ENCODE data around the gene SEPTIN10.
"Not testable (repeated sequence)": the region's sequence is repeated elsewhere in the genome, so short reads cannot be mapped to it uniquely, and the experiment has no call there.

SEPTIN10 gene

DNA sequence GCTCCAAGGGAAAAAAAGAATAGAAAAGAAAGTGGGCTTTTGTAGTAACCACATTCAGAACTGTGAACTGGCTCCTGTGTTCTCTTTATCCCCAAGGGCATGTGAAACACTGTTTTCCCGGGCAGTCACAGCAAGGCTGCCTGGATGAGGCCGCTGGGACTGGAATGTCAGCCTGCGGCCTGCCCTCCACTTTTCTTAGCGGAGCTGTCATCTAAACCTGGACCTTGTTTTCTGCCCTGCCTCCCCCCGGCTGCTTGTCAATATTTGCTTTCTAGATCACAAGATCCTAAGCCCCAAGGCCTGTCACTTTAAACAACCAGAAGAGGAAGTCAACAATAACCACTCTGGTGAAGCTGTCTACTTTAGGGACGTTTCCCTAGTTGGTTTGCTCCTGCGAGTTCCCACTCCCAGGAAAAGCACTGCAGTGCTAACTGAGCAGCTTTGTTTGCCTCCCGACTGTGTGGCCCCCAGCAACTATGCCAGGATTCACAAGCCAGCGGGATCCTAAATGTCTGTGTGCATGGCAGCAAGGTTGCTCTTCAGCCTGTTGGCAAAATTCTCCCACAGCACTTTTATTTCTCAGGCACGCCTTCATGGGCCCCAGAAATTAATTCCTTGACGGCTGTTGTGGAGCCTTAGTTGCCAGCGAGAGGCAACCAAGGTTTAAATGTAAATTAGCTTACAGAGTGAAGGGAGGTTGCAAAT is 31.0 kb upstream of the SEPTIN10 start:
- ChIA-PET CTCF (no interaction called here), POLR2A (ENCODE audit: low non-redundant PET) (no interaction called here)
- no peak for DNase-seq (ENCODE audit: low spot score)
- TF ChIP-seq CTCF (conservative IDR thresholded peaks at IDR 0.05; ENCODE audit: low read depth): no peak
- H3K27ac ChIP-seq: no peak overlapping the region

DNA sequence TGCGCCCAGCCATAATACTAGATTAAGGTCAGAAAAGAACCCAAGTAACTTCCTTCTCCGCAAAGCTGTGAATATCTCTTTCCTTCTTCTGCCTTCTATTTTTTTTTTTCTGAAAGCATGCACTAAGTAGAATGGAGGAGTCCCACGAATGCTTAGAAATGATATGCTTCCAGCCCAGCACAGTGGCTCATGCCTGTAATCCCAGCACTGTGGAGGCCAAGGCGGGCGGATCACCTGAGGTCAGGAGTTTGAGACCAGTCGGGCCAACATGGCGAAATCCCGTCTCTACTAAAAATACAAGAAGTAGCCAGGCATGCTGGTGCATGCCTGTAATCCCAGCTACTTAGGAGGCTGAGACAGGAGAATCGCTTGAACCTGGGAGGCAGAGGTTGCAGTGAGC is 26.2 kb upstream of the SEPTIN10 start:
- POLR2A ChIA-PET (ENCODE audit: low non-redundant PET); H3K27ac ChIP-seq; DNase-seq (ENCODE audit: low spot score): not testable (repeated sequence)
- CTCF ChIA-PET: interaction anchor here (1.1 kb wide), 1 partner anchor 34 kb away, joined by 3 read pairs; no protein-coding TSS in a partner anchor

DNA sequence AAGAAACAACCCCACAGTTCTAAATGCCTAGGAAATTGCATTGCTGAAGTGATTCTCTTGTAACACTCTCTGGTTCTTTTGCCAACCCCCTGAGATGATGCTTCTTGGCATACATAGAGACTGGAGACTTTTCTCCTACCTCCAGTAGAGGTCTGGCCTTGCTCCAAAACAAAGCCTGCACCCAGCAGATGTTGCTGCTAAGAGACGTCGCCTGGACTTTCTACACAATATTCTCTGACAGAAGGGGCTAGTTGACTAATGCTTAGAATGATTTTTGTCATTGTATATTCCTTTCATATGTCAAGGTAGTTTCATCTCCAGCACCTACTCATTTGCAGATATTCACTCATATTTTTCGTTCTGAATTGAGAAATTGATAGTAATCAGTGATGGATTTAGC is 25.0 kb upstream of the SEPTIN10 start:
- H3K27ac ChIP-seq: no peak overlapping the region
- POLR2A ChIA-PET (ENCODE audit: low non-redundant PET): no interaction called here
- CTCF ChIA-PET: no interaction called here
- TF ChIP-seq CTCF (conservative IDR thresholded peaks at IDR 0.05; ENCODE audit: low read depth): no peak
- DNase-seq (ENCODE audit: low spot score): no peak

DNA sequence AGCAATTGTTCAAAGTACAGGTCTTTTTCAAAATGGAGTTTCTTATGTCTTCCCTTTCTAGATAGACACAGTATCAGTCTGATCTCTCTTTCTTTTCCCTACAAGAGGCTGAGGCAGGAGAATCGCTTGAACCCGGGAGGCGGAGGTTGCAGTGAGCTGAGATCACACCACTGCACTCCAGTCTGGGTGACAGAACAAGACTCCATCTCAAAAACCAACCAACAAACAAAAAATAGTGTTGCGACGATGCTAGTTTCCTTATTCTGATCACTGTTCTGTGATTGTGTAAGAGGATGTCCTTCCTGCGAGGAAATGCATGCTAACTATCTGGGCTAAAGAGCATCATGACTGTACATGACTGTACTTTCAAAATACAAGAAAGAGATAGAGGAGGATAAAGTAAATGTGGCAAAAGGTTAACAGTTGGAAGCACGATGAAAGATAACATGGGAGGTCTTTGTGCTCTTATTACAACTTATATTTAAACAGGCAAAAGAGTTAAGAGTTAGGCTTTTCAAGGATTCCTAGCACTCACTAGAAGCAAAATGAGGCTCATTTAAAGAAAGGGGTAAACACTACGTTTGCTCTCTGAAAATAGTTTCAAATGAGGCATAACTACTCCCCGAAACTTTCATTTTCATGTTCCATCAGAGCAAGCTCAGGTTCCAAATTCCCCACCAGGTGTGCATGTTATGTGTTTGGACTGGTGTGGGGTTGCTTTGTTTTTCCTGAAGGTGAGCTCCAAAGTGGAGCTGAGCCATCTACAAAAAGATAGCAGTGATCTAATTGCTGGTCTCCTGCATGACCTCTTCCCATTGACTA is 24.2 kb upstream of the SEPTIN10 start:
- POLR2A ChIA-PET (ENCODE audit: low non-redundant PET): no interaction called here
- no peak for TF ChIP-seq CTCF (conservative IDR thresholded peaks at IDR 0.05; ENCODE audit: low read depth)
- CTCF ChIA-PET: interaction anchor here (0.7 kb wide), 1 partner anchor 37 kb away, joined by 3 read pairs; no protein-coding TSS in a partner anchor
- H3K27ac ChIP-seq: no peak overlapping the region
- DNase-seq (ENCODE audit: low spot score): no peak

- TF ChIP-seq CTCF (conservative IDR thresholded peaks at IDR 0.05; ENCODE audit: low read depth): no peak
- ChIA-PET CTCF (no interaction called here), POLR2A (ENCODE audit: low non-redundant PET) (no interaction called here)
- no peak overlapping the region for H3K27ac ChIP-seq
- no peak for DNase-seq (ENCODE audit: low spot score)
Observed at GRCh38 chr2:109636317-109636716, 22.6 kb upstream of the SEPTIN10 start.

DNA sequence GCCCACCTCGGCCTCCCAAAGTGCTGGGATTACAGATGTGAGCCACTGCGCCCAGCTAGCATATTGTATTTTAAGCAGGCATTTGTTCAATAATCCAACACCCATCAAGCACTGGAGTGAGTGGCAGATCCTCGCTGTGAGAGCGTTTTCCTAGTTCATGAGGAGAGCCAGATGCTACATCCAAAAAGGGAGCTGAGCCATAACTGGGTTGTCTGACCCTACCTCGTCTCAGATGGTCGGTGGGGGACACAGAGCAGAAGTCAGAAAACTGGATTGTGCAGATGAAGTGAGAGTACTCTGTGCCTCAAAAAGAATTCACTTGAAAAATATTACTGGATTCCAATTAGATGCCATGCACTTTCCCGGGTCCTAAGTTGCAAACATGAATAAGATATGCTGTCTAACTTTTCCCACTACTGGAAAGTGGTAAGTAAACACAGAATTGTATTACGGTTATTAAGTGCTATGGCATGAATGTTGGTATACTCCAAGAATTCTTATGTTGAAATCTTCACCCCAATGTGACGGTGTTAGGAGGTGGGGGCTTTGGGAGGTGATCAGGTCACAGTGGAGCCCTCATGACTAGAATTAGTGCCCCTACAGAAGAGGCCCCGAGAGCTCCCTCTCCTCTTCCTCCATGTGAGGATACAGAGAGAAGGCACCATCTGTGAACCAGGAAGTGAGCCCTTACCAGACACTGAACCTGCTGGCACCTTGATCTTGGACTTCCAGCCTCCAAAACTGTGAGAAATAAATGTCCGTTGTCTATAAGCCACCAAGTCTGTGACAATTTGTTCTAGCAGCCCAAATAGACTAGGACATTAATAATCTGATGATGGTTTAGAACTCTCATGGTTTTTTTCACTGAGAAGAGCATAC is 21.9 kb upstream of the SEPTIN10 start:
- ChIA-PET POLR2A (ENCODE audit: low non-redundant PET) (no interaction called here), CTCF (no interaction called here)
- no peak for DNase-seq (ENCODE audit: low spot score)
- H3K27ac ChIP-seq: no peak overlapping the region
- no peak for TF ChIP-seq CTCF (conservative IDR thresholded peaks at IDR 0.05; ENCODE audit: low read depth)

Measured in RWPE1 (cell line).